ENCODE data around the gene LYST.
"Not testable (repeated sequence)": the region's sequence is repeated elsewhere in the genome, so short reads cannot be mapped to it uniquely, and the experiment has no call there.

LYST gene

GRCh38 chr1:235767795-235768194, 98.9 kb downstream of the LYST start:
- no peak for TF ChIP-seq CTCF (IDR thresholded peaks at IDR 0.05; ENCODE audit: insufficient read depth, low read depth, low read length, missing control alignments)
- H3K4me3 ChIP-seq (ENCODE audit: low read depth, low read length): no peak overlapping the region
- DNase-seq (ENCODE audit: low read depth): peak; percentile 67

GRCh38 chr1:235766794-235767285, 99.9 kb downstream of the LYST start:
- H3K4me3 ChIP-seq (ENCODE audit: low read depth, low read length): no peak overlapping the region
- no peak for TF ChIP-seq CTCF (IDR thresholded peaks at IDR 0.05; ENCODE audit: insufficient read depth, low read depth, low read length, missing control alignments)
- no peak for DNase-seq (ENCODE audit: low read depth)

GRCh38 chr1:235763962-235764361, 102.7 kb downstream of the LYST start:
- TF ChIP-seq CTCF (IDR thresholded peaks at IDR 0.05; ENCODE audit: insufficient read depth, low read depth, low read length, missing control alignments): no peak
- peak; percentile 56 for DNase-seq (ENCODE audit: low read depth)
- H3K4me3 ChIP-seq (ENCODE audit: low read depth, low read length): no peak overlapping the region

GRCh38 chr1:235759336-235759735, 107.4 kb downstream of the LYST start:
- DNase-seq (ENCODE audit: low read depth): no peak
- TF ChIP-seq CTCF (IDR thresholded peaks at IDR 0.05; ENCODE audit: insufficient read depth, low read depth, low read length, missing control alignments): no peak
- H3K4me3 ChIP-seq (ENCODE audit: low read depth, low read length): no peak overlapping the region

- DNase-seq (ENCODE audit: low read depth): no peak
- no peak for TF ChIP-seq CTCF (IDR thresholded peaks at IDR 0.05; ENCODE audit: insufficient read depth, low read depth, low read length, missing control alignments)
- H3K4me3 ChIP-seq (ENCODE audit: low read depth, low read length): no peak overlapping the region
Observed at GRCh38 chr1:235758931-235759330, 107.8 kb downstream of the LYST start.

GRCh38 chr1:235757587-235758096, 109.1 kb downstream of the LYST start:
- no peak overlapping the region for H3K4me3 ChIP-seq (ENCODE audit: low read depth, low read length)
- no peak for TF ChIP-seq CTCF (IDR thresholded peaks at IDR 0.05; ENCODE audit: insufficient read depth, low read depth, low read length, missing control alignments)
- no peak for DNase-seq (ENCODE audit: low read depth)

GRCh38 chr1:235754186-235754585, 112.5 kb downstream of the LYST start:
- not testable (repeated sequence) for H3K4me3 ChIP-seq (ENCODE audit: low read depth, low read length); DNase-seq (ENCODE audit: low read depth)
